GM12801 (cell line): ENCODE data around the gene MEGF10.

Source experiments
- TF ChIP-seq, protein P1 (sequence below): IDR thresholded peaks from one replicate; pipeline ENCODE4 v1.5.1; 2011; ENCODE audit warnings: control low read depth; ENCODE audit not compliant: insufficient read length; ENCODE audit errors: extremely low read depth

MEGF10 gene

GRCh38 chr5:127409921-127410675, 119.5 kb downstream of the MEGF10 start:
- TF ChIP-seq, protein P1, sequence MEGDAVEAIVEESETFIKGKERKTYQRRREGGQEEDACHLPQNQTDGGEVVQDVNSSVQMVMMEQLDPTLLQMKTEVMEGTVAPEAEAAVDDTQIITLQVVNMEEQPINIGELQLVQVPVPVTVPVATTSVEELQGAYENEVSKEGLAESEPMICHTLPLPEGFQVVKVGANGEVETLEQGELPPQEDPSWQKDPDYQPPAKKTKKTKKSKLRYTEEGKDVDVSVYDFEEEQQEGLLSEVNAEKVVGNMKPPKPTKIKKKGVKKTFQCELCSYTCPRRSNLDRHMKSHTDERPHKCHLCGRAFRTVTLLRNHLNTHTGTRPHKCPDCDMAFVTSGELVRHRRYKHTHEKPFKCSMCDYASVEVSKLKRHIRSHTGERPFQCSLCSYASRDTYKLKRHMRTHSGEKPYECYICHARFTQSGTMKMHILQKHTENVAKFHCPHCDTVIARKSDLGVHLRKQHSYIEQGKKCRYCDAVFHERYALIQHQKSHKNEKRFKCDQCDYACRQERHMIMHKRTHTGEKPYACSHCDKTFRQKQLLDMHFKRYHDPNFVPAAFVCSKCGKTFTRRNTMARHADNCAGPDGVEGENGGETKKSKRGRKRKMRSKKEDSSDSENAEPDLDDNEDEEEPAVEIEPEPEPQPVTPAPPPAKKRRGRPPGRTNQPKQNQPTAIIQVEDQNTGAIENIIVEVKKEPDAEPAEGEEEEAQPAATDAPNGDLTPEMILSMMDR, result no peak

GRCh38 chr5:127410959-127411358, 120.4 kb downstream of the MEGF10 start:
- TF ChIP-seq, protein P1, result no peak

DNA sequence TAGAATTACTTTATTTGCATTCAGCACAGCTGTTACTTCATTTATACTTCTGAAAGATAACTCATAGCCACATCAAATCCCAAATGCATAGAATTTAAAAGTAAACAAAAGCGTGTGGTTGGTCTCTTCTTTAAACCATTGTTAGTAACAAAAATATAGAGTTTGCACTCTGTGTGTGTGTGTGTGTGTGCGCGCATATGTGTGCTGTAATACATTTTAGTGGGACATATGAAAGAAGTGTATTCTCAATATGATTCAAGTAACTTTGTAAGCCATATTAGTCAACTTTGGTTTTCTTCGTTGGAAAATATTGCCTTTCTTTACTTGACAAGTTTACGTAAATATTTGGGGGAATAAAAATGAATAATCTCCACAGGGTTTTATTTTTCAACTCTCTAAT, 120.8 kb downstream of the MEGF10 start:
- TF ChIP-seq, protein P1, result no peak

GRCh38 chr5:127412698-127413097, 122.1 kb downstream of the MEGF10 start:
- TF ChIP-seq, protein P1, result no peak

DNA sequence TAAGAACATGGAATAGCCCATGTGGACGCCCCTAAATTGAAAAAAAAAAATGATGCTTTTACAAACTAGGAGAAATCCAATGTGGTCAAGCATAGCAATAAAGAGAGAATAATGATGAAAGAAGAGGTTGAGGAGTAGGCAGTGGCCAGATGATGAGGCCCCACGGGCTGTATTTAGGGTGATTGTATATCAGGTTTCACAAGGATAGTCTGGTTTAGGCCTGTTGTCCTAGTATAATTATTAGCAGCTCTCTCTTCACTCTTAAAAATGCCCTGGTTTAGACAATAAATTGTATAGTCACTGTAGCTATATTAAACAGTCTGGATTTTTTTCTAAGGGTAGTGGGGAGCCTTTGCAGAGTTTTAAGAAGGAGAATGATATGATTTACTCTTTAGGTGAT, 124.4 kb downstream of the MEGF10 start:
- TF ChIP-seq, protein P1, result no peak

- TF ChIP-seq, protein P1, result no peak
Measured at GRCh38 chr5:127416906-127417305, 126.3 kb downstream of the MEGF10 start.

DNA sequence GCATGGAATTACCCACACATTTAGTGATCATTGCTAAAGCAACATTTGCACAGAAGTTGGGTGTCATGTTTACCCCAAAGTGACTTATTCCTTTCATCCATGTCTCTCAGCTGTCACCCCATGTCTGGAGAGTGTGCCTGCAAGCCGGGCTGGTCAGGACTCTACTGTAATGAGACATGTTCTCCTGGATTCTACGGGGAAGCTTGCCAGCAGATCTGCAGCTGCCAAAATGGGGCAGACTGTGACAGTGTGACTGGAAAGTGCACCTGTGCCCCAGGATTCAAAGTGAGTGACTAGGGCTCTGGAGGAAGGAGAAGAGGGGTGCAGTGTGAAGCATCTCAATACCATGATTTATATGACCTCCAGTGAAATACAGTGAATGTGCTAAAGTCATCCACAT, 126.9 kb downstream of the MEGF10 start:
- TF ChIP-seq, protein P1, result no peak
